NCI-H146 treated with DMSO at 0.1 percent for 48 hours (cell line): ENCODE results near the gene CTTNBP2NL.
A peak's percentile ranks its signal among the peaks of the same experiment; 100 is the strongest.
"Not testable (repeated sequence)": the region's sequence is repeated elsewhere in the genome, so short reads cannot be mapped to it uniquely, and the experiment has no call there.

ENCODE experiments used
- DNase-seq: peaks from one replicate; lab custom pipeline; 2025; ENCODE audit not compliant: unreplicated experiment; lab: John Stamatoyannopoulos, UW

The CTTNBP2NL gene

GRCh38 chr1:112461200-112461871 lies 65.3 kb downstream of the CTTNBP2NL start:
- DNase-seq, result no peak

- DNase-seq, result no peak
Measured at GRCh38 chr1:112462953-112463279, 66.9 kb downstream of the CTTNBP2NL start.

- no peak for DNase-seq
Measured at GRCh38 chr1:112464501-112464900, 68.5 kb downstream of the CTTNBP2NL start.

DNA sequence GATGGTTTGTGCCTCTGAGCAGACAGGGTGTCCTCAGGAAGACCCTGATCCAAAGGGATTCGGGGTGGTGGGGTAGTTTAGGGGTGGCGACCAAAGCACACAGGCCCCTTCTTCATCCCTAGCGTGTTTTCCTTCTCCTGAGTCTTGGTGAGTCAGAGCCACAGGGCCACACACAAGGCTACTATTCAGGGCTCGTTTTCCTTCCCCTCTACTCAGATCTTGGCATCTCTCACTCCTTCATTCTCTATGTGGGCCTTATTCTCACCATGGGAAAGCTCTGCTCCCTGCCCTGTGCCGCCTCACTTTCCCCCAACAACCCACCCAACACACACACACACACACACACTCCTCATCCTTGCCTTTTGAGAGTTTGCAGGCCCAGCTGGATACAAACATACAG lies 69.1 kb downstream of the CTTNBP2NL start:
- DNase-seq, result no peak

DNA sequence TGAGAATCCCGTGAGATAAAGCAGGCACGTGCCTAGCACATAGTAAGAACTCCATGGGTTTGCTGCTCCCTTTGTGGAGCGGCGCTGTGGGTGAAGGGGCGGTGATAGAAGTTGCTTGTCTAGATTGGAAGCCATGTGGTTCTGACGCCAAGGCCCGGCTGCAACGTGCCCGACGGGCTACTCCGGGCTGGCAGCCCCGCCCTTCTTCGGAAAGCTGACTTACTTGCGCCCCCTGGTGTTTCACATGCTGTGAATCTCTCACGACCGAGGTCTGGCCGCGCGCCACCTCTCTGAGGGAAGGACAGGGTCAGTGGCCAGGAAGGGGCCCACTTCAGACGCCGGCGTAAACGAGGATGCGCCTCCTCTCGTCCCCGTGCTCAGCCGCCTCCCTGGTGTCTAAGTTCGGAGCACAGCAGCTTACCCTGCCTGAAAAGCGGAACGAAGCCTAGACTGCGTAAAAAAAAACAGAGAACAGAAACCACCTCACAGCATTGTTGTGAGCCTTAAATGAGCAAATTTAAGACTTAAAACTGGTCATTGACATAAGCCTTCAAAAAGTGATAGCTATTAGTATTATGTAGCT lies 70.2 kb downstream of the CTTNBP2NL start:
- DNase-seq, result peak; percentile 89

- not testable (repeated sequence) for DNase-seq
Measured at GRCh38 chr1:112470324-112470723, 74.3 kb downstream of the CTTNBP2NL start.

DNA sequence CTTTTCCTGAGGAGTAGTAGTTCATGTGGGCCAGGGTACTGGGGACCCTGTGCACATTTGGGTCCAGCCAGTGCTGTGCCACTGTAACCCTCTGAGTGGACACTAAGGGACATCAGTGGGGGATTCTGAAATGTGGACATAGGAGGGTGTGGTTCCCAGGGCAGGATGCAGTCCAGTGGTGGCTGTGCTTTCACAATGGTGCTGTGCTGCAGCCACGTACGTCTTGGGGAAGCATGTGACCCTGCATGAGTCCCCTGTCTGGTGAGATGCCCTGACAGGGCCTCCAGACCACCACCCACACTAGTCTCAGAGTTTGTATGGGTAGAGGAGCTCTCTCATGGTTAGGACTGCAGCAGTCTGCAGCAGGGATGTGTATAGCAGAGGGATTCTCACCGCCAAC lies 75.0 kb downstream of the CTTNBP2NL start:
- no peak for DNase-seq

GRCh38 chr1:112472142-112472541 lies 76.1 kb downstream of the CTTNBP2NL start:
- no peak for DNase-seq

DNA sequence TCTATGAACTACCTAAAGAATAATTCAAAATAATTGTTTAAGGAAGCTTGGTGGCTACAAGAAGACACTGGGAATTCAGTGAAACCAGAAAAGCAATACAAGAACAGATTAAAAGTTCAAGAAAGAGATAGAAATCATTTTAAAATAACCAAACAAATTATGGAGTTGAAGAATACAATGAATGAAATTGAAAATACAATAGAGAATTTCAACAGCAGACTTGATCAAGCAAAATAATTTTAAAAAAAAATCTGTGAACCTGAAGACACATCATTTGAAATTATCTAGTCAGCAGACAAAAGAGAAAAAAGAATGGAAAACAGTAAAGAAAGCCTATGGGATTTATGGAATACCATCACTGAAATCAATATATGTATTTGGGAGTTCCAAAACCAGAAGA lies 81.5 kb downstream of the CTTNBP2NL start:
- no peak for DNase-seq

DNA sequence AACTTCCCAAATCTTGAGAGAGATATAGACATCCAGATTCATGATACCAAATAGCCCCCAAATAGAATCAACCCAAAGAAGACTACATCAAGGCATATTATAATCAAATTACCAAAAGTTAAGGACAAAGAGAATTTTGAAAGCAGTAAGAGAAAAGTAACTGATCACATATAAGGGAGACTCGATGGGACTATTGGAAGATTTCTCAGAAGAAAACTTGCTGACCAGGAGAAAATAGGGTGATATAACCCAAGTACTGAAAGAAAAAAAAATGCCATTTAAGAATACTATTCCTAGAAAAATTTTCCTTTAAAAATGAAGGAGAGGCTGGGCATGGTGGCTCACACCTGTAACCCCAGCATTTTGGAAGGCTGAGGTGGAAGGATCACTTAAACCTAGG lies 82.3 kb downstream of the CTTNBP2NL start:
- DNase-seq, result no peak

GRCh38 chr1:112486063-112486462 lies 90.0 kb downstream of the CTTNBP2NL start:
- DNase-seq, result not testable (repeated sequence)

DNA sequence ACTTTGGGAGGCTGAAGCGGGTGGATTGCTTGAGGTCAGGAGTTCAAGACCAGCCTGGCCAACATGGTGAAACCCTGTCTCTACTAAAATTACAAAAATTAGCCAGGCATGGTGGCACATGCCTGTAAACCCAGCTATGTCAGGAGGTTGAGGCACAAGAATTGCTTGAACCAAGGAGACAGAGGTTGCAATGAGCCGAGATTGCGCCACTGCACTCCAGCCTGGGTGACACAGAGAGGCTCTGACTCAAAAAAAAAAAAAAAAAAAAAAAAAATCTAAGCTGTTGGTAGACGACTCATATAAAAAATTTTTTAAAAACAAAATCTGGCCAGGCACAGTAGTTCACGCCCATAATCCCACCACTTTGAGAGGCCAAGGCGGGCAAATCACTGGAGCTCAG lies 91.7 kb downstream of the CTTNBP2NL start:
- not testable (repeated sequence) for DNase-seq

DNA sequence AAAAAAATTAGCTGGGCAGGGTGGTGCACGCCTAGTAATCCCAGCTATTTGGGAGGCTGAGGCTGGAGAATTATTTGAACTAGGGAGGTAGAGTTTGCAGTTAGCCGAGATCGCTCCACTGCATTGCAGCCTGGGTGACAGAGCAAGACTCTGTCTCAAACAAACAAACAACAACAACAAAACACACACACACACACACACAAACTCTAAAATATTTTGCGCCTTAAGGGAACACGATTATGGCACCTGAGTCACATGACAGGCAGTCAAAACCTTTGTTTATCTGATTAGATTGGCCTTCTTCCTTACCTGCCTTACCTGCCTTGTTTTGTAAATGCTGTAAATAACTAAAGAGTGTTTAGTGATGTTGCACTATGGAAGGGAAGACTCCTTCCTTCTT lies 92.1 kb downstream of the CTTNBP2NL start:
- DNase-seq, result no peak

GRCh38 chr1:112492076-112492475 lies 96.1 kb downstream of the CTTNBP2NL start:
- DNase-seq, result no peak

DNA sequence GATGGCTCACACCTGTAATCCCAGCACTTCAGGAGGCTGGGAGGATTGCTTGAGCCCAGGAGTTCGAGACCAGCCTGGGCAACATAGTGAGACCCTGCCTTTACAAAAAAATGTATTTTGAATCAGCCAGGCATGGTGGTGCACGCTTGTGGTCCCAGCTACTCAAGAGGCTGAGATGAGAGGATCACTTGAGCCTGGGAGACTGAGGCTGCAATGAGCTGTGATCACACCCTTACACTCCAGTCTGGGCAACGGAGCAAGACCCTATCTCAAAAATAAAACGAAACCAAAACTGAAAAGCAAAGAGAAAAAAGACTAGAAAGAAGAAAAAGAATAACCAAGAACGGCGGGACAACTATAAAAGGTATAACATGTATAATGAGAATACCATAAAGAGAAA lies 97.3 kb downstream of the CTTNBP2NL start:
- DNase-seq, result no peak

DNA sequence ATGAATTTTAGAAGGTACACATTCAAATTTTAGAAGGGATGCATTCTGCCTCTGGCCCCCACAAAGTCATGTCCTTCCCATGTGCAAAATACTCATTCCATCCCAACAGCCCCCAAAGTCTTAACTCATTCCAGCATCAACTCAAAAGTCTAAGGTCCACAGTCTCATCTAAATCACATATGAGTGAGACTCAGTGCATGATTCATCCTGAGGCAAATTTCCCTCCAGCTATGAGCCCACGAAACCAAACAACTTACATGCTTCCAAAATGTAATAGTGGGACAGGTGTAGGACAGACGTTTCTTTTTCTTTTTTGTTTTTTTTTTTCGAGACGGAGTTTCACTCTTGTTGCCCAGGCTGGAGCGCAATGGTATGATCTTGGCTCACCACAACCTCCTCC lies 100.3 kb downstream of the CTTNBP2NL start:
- no peak for DNase-seq

DNA sequence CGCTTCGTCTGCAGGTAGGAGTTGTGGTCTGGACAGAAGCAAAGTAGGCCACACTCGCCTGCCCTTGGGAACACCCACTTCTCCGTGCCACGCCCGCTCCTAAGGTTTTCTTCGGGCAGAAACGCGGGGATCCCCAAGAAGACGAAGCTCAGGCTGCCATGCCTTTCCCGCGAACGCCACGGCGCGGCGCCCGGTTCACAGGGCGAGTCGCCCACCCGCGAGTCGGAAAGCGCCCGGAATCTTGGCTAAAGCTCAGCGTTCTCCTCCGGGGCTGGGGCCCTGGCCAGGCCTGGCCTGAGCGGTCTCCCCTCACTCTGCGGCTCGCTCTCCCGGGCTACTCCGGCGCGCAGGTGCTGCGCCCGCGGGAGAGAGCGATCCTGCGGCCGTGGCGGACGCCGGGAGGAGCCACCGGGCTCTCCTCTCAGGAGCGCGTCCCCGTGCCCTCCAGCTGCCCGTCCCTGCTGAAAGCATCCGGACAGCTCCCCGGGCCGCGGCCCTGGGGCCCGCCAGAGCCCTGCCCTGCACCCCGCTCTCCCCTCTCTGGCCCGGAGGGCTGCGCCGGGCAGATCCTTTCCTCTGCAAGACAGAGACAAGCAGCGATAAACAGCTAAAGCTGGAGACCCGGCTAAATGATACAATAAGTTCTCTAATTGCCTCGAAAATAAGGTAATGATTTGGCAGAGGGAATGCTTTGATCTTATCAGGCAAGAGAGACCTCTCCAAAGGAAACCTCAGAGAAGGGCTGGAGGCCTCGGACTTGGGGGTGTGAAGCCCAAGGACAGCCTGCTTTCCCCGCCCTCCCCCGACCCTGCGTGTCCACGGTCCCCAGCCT lies 106.0 kb downstream of the CTTNBP2NL start:
- peak; percentile 28 for DNase-seq

- DNase-seq, result no peak
Measured at GRCh38 chr1:112502826-112503225, 106.8 kb downstream of the CTTNBP2NL start.

- DNase-seq, result no peak
Measured at GRCh38 chr1:112504001-112504660, 108.1 kb downstream of the CTTNBP2NL start.

GRCh38 chr1:112504661-112505399 lies 108.8 kb downstream of the CTTNBP2NL start:
- DNase-seq, result no peak

DNA sequence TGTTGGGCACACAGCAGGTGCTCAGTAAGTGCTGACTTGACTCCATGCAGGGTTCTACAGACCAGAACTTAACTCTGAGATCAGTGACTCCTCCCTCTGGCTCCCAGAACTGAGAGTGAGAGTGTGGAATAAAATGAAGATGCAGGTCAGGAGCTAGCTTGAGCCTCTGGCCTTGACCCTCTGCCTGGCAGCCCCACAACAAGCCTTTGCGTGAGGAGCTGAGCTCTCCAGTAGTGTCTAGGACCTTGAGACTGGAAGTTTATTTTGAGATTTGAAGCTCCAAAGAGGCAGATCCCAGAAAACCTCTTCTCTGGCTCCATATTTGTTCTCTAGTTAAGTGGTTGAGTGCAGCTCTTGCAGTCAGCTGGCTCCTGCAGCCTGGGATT lies 109.4 kb downstream of the CTTNBP2NL start:
- DNase-seq, result no peak
